ENCODE results near the gene SLC1A7.

- TF ChIP-seq POLR2A (IDR thresholded peaks at IDR 0.05), result no peak
- TF ChIP-seq, protein P1, sequence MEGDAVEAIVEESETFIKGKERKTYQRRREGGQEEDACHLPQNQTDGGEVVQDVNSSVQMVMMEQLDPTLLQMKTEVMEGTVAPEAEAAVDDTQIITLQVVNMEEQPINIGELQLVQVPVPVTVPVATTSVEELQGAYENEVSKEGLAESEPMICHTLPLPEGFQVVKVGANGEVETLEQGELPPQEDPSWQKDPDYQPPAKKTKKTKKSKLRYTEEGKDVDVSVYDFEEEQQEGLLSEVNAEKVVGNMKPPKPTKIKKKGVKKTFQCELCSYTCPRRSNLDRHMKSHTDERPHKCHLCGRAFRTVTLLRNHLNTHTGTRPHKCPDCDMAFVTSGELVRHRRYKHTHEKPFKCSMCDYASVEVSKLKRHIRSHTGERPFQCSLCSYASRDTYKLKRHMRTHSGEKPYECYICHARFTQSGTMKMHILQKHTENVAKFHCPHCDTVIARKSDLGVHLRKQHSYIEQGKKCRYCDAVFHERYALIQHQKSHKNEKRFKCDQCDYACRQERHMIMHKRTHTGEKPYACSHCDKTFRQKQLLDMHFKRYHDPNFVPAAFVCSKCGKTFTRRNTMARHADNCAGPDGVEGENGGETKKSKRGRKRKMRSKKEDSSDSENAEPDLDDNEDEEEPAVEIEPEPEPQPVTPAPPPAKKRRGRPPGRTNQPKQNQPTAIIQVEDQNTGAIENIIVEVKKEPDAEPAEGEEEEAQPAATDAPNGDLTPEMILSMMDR (IDR thresholded peaks at IDR 0.05), result no peak
Observed at GRCh38 chr1:53038566-53038965, 103.9 kb downstream of the SLC1A7 start.
